Measurements from ENCODE around the gene ATF2. TPM values are rescaled to one million over a fixed set of nuclear protein-coding genes. Genes with fewer than 3 reads are reported as not detected.

Gene ATF2
- total and polyA plus RNA-seq, 2 experiments from 2014 or later, result 23.0 to 53.5 TPM

DNA sequence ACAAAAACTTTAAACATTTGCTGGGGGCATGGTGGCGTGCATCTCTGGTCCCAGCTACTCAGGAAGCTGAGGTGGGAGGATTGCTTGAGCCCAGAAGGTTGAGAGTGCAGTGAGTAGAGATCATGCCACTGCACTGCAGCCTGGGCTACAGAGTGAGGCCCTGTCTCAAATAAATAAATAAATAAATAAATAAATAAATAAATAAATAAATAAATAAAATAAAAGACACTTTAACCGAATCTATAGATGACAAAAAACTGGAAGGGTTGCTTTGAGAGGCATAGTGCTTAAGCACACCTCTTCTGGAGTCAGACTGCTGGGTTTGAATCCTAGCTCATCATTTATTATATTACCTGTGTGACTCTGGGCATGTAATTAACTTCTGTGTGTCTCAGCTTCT lies 141.6 kb downstream of the ATF2 start:
- H3K27me3 ChIP-seq, result no peaks in the 10 kb centered on the region
- no peaks in the 10 kb centered on the region for H3K9me3 ChIP-seq (ENCODE audit: low read depth)
- H3K9me2 ChIP-seq (replicated peaks; ENCODE audit: insufficient read depth), result no peaks in the 10 kb centered on the region
- peaks cover 12% of the 10 kb centered on the region for H3K4me1 ChIP-seq (ENCODE audit: insufficient read depth)
- TF ChIP-seq, protein P1, sequence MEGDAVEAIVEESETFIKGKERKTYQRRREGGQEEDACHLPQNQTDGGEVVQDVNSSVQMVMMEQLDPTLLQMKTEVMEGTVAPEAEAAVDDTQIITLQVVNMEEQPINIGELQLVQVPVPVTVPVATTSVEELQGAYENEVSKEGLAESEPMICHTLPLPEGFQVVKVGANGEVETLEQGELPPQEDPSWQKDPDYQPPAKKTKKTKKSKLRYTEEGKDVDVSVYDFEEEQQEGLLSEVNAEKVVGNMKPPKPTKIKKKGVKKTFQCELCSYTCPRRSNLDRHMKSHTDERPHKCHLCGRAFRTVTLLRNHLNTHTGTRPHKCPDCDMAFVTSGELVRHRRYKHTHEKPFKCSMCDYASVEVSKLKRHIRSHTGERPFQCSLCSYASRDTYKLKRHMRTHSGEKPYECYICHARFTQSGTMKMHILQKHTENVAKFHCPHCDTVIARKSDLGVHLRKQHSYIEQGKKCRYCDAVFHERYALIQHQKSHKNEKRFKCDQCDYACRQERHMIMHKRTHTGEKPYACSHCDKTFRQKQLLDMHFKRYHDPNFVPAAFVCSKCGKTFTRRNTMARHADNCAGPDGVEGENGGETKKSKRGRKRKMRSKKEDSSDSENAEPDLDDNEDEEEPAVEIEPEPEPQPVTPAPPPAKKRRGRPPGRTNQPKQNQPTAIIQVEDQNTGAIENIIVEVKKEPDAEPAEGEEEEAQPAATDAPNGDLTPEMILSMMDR (IDR thresholded peaks at IDR 0.05; ENCODE audit: poor library complexity), result no peak
- no peak for TF ChIP-seq EZH2 (IDR thresholded peaks at IDR 0.05; ENCODE audit: borderline replicate concordance)
- TF ChIP-seq EZH2phosphoT487 (IDR thresholded peaks at IDR 0.05; ENCODE audit: low read depth, severe bottlenecking, unreplicated experiment), result no peak
- no peaks in the 10 kb centered on the region for H3K79me2 ChIP-seq
- no peaks in the 10 kb centered on the region for H4K20me1 ChIP-seq (ENCODE audit: insufficient read depth, poor library complexity, severe bottlenecking)
- 100% methylated on average over 2 of the region's 2 CpGs for WGBS (ENCODE audit: low lambda C conversion rate, missing lambda C conversion rate)
- H2AFZ ChIP-seq, result no peak overlapping the region
- no peaks in the 10 kb centered on the region for H3K36me3 ChIP-seq (replicated peaks; ENCODE audit: insufficient read depth, low read depth)
- no peak for DNase-seq (ENCODE audit: low spot score)
- H3K27ac ChIP-seq, result no peak overlapping the region
- no peak overlapping the region for H3K4me2 ChIP-seq
- H3K4me3 ChIP-seq, result no peak overlapping the region

DNA sequence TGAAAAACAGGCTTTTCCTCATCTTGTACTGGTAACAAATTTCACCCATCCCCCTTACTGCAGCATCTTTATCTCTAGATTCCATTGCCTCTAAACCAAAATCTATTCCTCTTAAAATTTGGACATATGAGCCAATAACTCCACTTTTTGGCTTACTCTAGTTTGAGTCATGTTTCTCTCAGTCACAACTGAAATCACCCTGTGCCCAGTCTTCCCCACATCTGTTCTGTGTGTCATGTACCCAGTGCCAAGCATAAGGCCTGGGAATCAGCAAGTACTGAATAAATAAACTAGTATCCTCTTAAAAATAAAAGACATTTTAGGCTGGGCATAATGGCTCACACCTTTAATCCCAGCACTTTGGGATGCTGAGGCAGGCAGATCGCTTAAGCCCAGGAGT lies 142.1 kb downstream of the ATF2 start:
- Histone ChIP-seq H3K27ac (no peak overlapping the region), H2AFZ (no peak overlapping the region), H3K4me1 (ENCODE audit: insufficient read depth) (peaks cover 12% of the 10 kb centered on the region), H3K4me2 (no peak overlapping the region), H3K4me3 (no peak overlapping the region), H3K27me3 (no peaks in the 10 kb centered on the region), H3K79me2 (no peaks in the 10 kb centered on the region), H4K20me1 (ENCODE audit: insufficient read depth, poor library complexity, severe bottlenecking) (no peaks in the 10 kb centered on the region), H3K9me3 (ENCODE audit: low read depth) (no peaks in the 10 kb centered on the region), H3K9me2 (replicated peaks; ENCODE audit: insufficient read depth) (no peaks in the 10 kb centered on the region), H3K36me3 (replicated peaks; ENCODE audit: insufficient read depth, low read depth) (no peaks in the 10 kb centered on the region)
- no peak for TF ChIP-seq EZH2 (IDR thresholded peaks at IDR 0.05; ENCODE audit: borderline replicate concordance)
- TF ChIP-seq, protein P1 (IDR thresholded peaks at IDR 0.05; ENCODE audit: poor library complexity), result no peak
- TF ChIP-seq EZH2phosphoT487 (IDR thresholded peaks at IDR 0.05; ENCODE audit: low read depth, severe bottlenecking, unreplicated experiment), result no peak
- no peak for DNase-seq (ENCODE audit: low spot score)
- WGBS (ENCODE audit: low lambda C conversion rate, missing lambda C conversion rate), result 100% methylated on average over 1 of the region's 1 CpG

GRCh38 chr2:175025233-175025632 lies 142.8 kb downstream of the ATF2 start:
- TF ChIP-seq, protein P1 (IDR thresholded peaks at IDR 0.05; ENCODE audit: poor library complexity), result no peak
- TF ChIP-seq EZH2 (IDR thresholded peaks at IDR 0.05; ENCODE audit: borderline replicate concordance) (no peak), EZH2phosphoT487 (IDR thresholded peaks at IDR 0.05; ENCODE audit: low read depth, severe bottlenecking, unreplicated experiment) (no peak)
- no peak overlapping the region for H3K4me3 ChIP-seq
- no peaks in the 10 kb centered on the region for H3K36me3 ChIP-seq (replicated peaks; ENCODE audit: insufficient read depth, low read depth)
- H3K27ac ChIP-seq, result no peak overlapping the region
- H3K79me2 ChIP-seq, result no peaks in the 10 kb centered on the region
- WGBS (ENCODE audit: low lambda C conversion rate, missing lambda C conversion rate), result 86% methylated on average over 3 of the region's 3 CpGs
- no peaks in the 10 kb centered on the region for H4K20me1 ChIP-seq (ENCODE audit: insufficient read depth, poor library complexity, severe bottlenecking)
- no peak overlapping the region for H2AFZ ChIP-seq
- H3K9me2 ChIP-seq (replicated peaks; ENCODE audit: insufficient read depth), result no peaks in the 10 kb centered on the region
- H3K27me3 ChIP-seq, result no peaks in the 10 kb centered on the region
- H3K9me3 ChIP-seq (ENCODE audit: low read depth), result no peaks in the 10 kb centered on the region
- H3K4me1 ChIP-seq (ENCODE audit: insufficient read depth), result peaks cover 12% of the 10 kb centered on the region
- H3K4me2 ChIP-seq, result no peak overlapping the region
- DNase-seq (ENCODE audit: low spot score), result no peak

DNA sequence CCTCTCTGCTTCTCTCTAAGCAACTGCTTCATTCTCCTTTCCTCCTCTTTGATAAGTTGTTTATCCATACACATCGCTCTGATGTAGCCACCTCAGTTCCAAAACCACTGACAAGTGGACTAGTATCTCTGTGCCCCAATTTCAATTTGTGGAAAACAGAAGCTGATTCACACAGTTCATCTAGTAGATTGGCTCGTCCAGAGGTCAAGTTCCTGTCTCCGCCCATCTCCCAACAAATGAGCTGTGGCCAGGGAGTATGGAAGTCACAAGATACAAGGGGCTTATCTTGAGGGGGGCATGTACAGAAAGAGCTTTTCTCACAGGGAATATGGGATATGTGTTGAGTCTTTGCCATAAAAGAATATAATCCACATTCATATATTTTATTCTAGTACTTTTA lies 145.1 kb downstream of the ATF2 start:
- Histone ChIP-seq H3K27ac (no peak overlapping the region), H3K4me3 (no peak overlapping the region), H3K27me3 (no peaks in the 10 kb centered on the region), H3K9me2 (replicated peaks; ENCODE audit: insufficient read depth) (no peaks in the 10 kb centered on the region), H2AFZ (no peak overlapping the region), H3K9me3 (ENCODE audit: low read depth) (no peaks in the 10 kb centered on the region), H3K79me2 (no peaks in the 10 kb centered on the region), H3K4me2 (no peak overlapping the region), H3K4me1 (ENCODE audit: insufficient read depth) (peaks cover 4% of the 10 kb centered on the region), H3K36me3 (replicated peaks; ENCODE audit: insufficient read depth, low read depth) (no peaks in the 10 kb centered on the region), H4K20me1 (ENCODE audit: insufficient read depth, poor library complexity, severe bottlenecking) (no peaks in the 10 kb centered on the region)
- WGBS (ENCODE audit: low lambda C conversion rate, missing lambda C conversion rate), result 81% methylated on average over 3 of the region's 3 CpGs
- TF ChIP-seq, protein P1 (IDR thresholded peaks at IDR 0.05; ENCODE audit: poor library complexity), result no peak
- no peak for TF ChIP-seq EZH2phosphoT487 (IDR thresholded peaks at IDR 0.05; ENCODE audit: low read depth, severe bottlenecking, unreplicated experiment)
- TF ChIP-seq EZH2 (IDR thresholded peaks at IDR 0.05; ENCODE audit: borderline replicate concordance), result no peak
- DNase-seq (ENCODE audit: low spot score), result no peak
